ENCODE measurements around the gene DNM1. TPM values are rescaled to one million over a fixed set of nuclear protein-coding genes. Genes with fewer than 3 reads are reported as not detected.

DNM1 gene
- total RNA-seq, 1 donor = 3.6 TPM

GRCh38 chr9:128159522-128159783 lies 43.7 kb upstream of the DNM1 start:
- peaks cover 10% of the 10 kb centered on the region for H3K36me3 ChIP-seq (ENCODE audit: insufficient read depth, low read length)
- H3K4me2 ChIP-seq (ENCODE audit: insufficient read depth, low read length) = peak overlapping the region; percentile 86
- DNase-seq (ENCODE audit: insufficient read length, low spot score, missing footprints) = no peak
- peaks cover 14% of the 10 kb centered on the region for H3K79me2 ChIP-seq (ENCODE audit: insufficient read depth, low read length)
- no peaks in the 10 kb centered on the region for H3K27me3 ChIP-seq (ENCODE audit: insufficient read depth, low read length)
- H3K9me3 ChIP-seq (ENCODE audit: low read depth, low read length) = no peaks in the 10 kb centered on the region
- H3K27ac ChIP-seq (ENCODE audit: low read depth, low read length) = no peak overlapping the region
- H2AFZ ChIP-seq (ENCODE audit: low read length) = peak overlapping the region; percentile 90
- H3K4me1 ChIP-seq (ENCODE audit: insufficient read depth, low read length) = peaks cover 19% of the 10 kb centered on the region
- TF ChIP-seq, protein P1, sequence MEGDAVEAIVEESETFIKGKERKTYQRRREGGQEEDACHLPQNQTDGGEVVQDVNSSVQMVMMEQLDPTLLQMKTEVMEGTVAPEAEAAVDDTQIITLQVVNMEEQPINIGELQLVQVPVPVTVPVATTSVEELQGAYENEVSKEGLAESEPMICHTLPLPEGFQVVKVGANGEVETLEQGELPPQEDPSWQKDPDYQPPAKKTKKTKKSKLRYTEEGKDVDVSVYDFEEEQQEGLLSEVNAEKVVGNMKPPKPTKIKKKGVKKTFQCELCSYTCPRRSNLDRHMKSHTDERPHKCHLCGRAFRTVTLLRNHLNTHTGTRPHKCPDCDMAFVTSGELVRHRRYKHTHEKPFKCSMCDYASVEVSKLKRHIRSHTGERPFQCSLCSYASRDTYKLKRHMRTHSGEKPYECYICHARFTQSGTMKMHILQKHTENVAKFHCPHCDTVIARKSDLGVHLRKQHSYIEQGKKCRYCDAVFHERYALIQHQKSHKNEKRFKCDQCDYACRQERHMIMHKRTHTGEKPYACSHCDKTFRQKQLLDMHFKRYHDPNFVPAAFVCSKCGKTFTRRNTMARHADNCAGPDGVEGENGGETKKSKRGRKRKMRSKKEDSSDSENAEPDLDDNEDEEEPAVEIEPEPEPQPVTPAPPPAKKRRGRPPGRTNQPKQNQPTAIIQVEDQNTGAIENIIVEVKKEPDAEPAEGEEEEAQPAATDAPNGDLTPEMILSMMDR (IDR thresholded peaks at IDR 0.05; ENCODE audit: extremely low read depth, low read depth, low read length) = no peak
- peak overlapping the region; percentile 90 for H3K4me3 ChIP-seq (ENCODE audit: insufficient read depth, low read length)
- H4K20me1 ChIP-seq (ENCODE audit: insufficient read depth, low read length) = peaks cover 27% of the 10 kb centered on the region

DNA sequence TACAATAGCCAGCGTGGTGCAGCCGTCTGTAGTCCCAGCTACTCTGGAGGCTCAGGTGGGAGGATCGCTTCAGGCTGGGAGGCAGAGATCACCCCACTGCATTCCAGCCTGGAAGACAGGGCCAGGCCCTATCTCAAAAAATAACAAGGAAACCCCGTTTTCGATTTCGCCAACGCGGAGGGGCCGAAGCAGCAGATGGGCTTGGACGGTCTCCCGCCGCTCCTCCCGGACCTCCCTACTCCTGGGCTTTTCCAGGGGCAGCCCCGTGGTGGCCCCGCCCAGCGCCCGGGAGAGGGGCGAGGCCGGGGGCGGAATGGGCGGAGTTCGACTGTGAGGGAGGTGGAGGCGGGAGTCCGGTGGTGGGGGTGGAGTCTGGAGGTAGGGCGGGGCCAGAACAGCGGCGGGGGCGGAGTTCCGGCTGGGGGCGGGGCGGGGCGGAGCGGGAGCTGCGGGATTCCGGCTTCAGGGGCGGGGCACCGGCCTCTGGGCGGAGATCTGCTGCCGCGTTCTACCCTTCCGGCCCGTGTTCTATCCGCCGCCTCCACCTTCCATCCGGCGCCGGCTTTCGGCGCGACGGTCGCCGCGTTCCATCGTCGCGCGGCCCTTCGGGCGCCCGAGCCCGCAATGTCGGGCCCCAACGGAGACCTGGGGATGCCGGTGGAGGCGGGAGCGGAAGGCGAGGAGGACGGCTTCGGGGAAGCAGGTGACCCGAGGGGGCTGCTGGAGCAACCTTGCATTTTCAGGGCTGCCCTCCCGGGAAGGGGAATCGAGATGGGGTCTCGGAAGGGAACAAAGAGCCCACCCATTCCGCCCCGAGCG lies 43.2 kb upstream of the DNM1 start, which contains the start of gene BBLN:
TSS of gene BBLN (plus strand) at position 482 of the 819 bp plus-strand sequence. CDS start at position 625, 143 bp downstream.
- H3K79me2 ChIP-seq (ENCODE audit: insufficient read depth, low read length) = peaks cover 14% of the 10 kb centered on the region
- peak within 1 kb of the TSS; percentile 90 for H3K4me3 ChIP-seq (ENCODE audit: insufficient read depth, low read length)
- peaks cover 19% of the 10 kb centered on the region for H3K4me1 ChIP-seq (ENCODE audit: insufficient read depth, low read length)
- H3K36me3 ChIP-seq (ENCODE audit: insufficient read depth, low read length) = peaks cover 10% of the 10 kb centered on the region
- TF ChIP-seq, protein P1 (IDR thresholded peaks at IDR 0.05; ENCODE audit: extremely low read depth, low read depth, low read length) = no peak
- peak within 1 kb of the TSS; percentile 90 for H2AFZ ChIP-seq (ENCODE audit: low read length)
- no peaks in the 10 kb centered on the region for H3K27me3 ChIP-seq (ENCODE audit: insufficient read depth, low read length)
- H4K20me1 ChIP-seq (ENCODE audit: insufficient read depth, low read length) = peaks cover 30% of the 10 kb centered on the region
- DNase-seq (ENCODE audit: insufficient read length, low spot score, missing footprints) = peak; percentile 99
- H3K9me3 ChIP-seq (ENCODE audit: low read depth, low read length) = no peaks in the 10 kb centered on the region
- H3K4me2 ChIP-seq (ENCODE audit: insufficient read depth, low read length) = peak within 1 kb of the TSS; percentile 94
- H3K27ac ChIP-seq (ENCODE audit: low read depth, low read length) = no peak within 1 kb of the TSS

- peaks cover 19% of the 10 kb centered on the region for H3K4me1 ChIP-seq (ENCODE audit: insufficient read depth, low read length)
- peak overlapping the region; percentile 94 for H3K4me2 ChIP-seq (ENCODE audit: insufficient read depth, low read length)
- H3K36me3 ChIP-seq (ENCODE audit: insufficient read depth, low read length) = peaks cover 11% of the 10 kb centered on the region
- no peak overlapping the region for H3K27ac ChIP-seq (ENCODE audit: low read depth, low read length)
- H3K79me2 ChIP-seq (ENCODE audit: insufficient read depth, low read length) = peaks cover 14% of the 10 kb centered on the region
- DNase-seq (ENCODE audit: insufficient read length, low spot score, missing footprints) = peak; percentile 87
- H3K27me3 ChIP-seq (ENCODE audit: insufficient read depth, low read length) = no peaks in the 10 kb centered on the region
- H4K20me1 ChIP-seq (ENCODE audit: insufficient read depth, low read length) = peaks cover 30% of the 10 kb centered on the region
- no peaks in the 10 kb centered on the region for H3K9me3 ChIP-seq (ENCODE audit: low read depth, low read length)
- H2AFZ ChIP-seq (ENCODE audit: low read length) = peak overlapping the region; percentile 83
- H3K4me3 ChIP-seq (ENCODE audit: insufficient read depth, low read length) = peak overlapping the region; percentile 90
- TF ChIP-seq, protein P1 (IDR thresholded peaks at IDR 0.05; ENCODE audit: extremely low read depth, low read depth, low read length) = no peak
These were observed 42.6 kb upstream of the DNM1 start for GRCh38 chr9:128160603-128160987.

- peak; percentile 31 for DNase-seq (ENCODE audit: insufficient read length, low spot score, missing footprints)
- Histone ChIP-seq H3K9me3 (ENCODE audit: low read depth, low read length) (no peaks in the 10 kb centered on the region), H3K36me3 (ENCODE audit: insufficient read depth, low read length) (peaks cover 16% of the 10 kb centered on the region), H3K27me3 (ENCODE audit: insufficient read depth, low read length) (no peaks in the 10 kb centered on the region), H3K4me2 (ENCODE audit: insufficient read depth, low read length) (peak overlapping the region; percentile 94), H4K20me1 (ENCODE audit: insufficient read depth, low read length) (peaks cover 30% of the 10 kb centered on the region), H3K79me2 (ENCODE audit: insufficient read depth, low read length) (peaks cover 14% of the 10 kb centered on the region), H3K4me1 (ENCODE audit: insufficient read depth, low read length) (peaks cover 19% of the 10 kb centered on the region), H3K27ac (ENCODE audit: low read depth, low read length) (no peak overlapping the region), H2AFZ (ENCODE audit: low read length) (no peak overlapping the region), H3K4me3 (ENCODE audit: insufficient read depth, low read length) (peak overlapping the region; percentile 90)
- TF ChIP-seq, protein P1 (IDR thresholded peaks at IDR 0.05; ENCODE audit: extremely low read depth, low read depth, low read length) = no peak
These were observed 41.8 kb upstream of the DNM1 start for GRCh38 chr9:128161215-128161902.
